SHP77 treated with DMSO at 0.1 percent for 48 hours (cell line): ENCODE data around the gene POLG.
"Not testable (repeated sequence)": the region's sequence is repeated elsewhere in the genome, so short reads cannot be mapped to it uniquely, and the experiment has no call there.

Experiments used
- DNase-seq: peaks from one replicate; lab custom pipeline; 2025; lab: John Stamatoyannopoulos, UW

POLG gene

GRCh38 chr15:89278307-89278706, 56.3 kb downstream of the POLG start:
- DNase-seq: no peak

DNA sequence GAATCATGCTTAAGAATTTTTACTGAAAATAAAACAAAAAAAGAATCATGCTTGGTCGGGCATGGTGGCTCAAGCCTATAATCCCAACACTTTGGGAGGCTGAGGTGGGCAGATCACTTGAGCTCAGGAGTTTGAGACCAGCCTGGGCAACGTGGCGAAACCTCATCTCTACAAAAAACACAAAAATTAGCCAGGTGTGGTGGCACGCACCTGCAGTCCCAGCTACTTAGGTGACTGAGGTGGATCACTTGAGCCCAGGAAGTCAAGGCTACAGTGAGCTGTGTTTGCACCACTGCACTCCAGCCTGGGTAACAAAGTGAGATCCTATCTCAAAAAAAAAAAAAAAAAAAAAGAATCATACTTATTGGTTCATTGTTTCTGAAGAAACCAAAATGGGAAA, 57.3 kb downstream of the POLG start:
- DNase-seq: not testable (repeated sequence)
